Heart left ventricle (tissue), 13 donors: ENCODE measurements around the gene RITA1.

ENCODE experiments used
- CTCF ChIP-seq, 12 donors: fragments of 200-600 bp; sonication (generic) in 4 of 12; IDR thresholded peaks; one replicate each; pipeline versions ENCODE4 v1.5.0 to v1.8.0; 2018 to 2022; ENCODE audit warnings: antibody characterized with exemption in 12 of 12, mild to moderate bottlenecking in 5 of 12
- POLR2A ChIP-seq, 2 donors: fragments of 450-650 bp; IDR thresholded peaks; one replicate each; pipeline ENCODE4 v1.6.1; 2017; ENCODE audit warnings: antibody characterized with exemption in 2 of 2, mild to moderate bottlenecking in 2 of 2, moderate library complexity in 2 of 2
- donor health status: ischemic (EF 13 %, LVEDD 7.1; RV severe dilation, severe dysfunction).
- donor health status: DM: no; HTN: yes; CAD: no.
- donor health status: DM: no; HTN: no; CAD: no.
- donor health status: ischemic (EF 25% LVEDD 6.9; RV normal size, moderate dysfunction).
- donor health status: ischemic (EF 25% LVEDD 5.7; RV mildly dilated, moderate dysfunction).
- donor health status: ischemic (EF 35%, LVEDD 5.7; RV mildly dilated, moderate dysfunction).
- donor health status: nonischemic (EF 11% LVEDD 7.7; RV severe dilation, severe dysfunction).
- donor health status: DM: yes; HTN: yes; CAD: no.
- donor health status: PGD.
- donor health status: ischemic (EF 29% LVEDD 5.4; RV normal size, mild dysfunction).
- donor health status: nonischemic (EF 23%, LVEDD 6.1; RV moderate dilation, normal function).

- TF ChIP-seq POLR2A (IDR thresholded peaks at IDR 0.05): no peak
- no peak for TF ChIP-seq CTCF (IDR thresholded peaks at IDR 0.05)
Observed at GRCh38 chr12:113154351-113154973, 31.1 kb upstream of the RITA1 start.
